ENCODE results near the gene RAD51B.

DNA sequence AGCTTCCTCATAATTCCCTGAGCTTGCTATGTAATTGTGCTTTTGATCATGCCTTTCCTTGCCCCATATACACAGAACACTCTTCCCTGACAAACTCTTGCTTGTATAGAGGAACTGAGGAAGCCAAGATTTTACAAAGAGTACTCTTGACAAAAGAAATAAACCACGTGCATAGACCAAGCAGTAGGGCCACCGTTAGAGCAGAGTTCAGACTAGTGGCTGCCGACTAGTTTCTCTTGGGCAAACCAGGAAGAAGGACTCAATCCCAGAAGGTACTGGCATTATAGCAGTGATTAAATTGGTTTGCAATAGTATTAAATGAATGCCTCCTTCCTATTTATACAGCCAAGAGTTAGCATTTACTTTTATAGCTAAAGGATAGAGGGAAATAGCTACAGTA is 146.1 kb downstream of the RAD51B start:
- TF ChIP-seq, protein P1, sequence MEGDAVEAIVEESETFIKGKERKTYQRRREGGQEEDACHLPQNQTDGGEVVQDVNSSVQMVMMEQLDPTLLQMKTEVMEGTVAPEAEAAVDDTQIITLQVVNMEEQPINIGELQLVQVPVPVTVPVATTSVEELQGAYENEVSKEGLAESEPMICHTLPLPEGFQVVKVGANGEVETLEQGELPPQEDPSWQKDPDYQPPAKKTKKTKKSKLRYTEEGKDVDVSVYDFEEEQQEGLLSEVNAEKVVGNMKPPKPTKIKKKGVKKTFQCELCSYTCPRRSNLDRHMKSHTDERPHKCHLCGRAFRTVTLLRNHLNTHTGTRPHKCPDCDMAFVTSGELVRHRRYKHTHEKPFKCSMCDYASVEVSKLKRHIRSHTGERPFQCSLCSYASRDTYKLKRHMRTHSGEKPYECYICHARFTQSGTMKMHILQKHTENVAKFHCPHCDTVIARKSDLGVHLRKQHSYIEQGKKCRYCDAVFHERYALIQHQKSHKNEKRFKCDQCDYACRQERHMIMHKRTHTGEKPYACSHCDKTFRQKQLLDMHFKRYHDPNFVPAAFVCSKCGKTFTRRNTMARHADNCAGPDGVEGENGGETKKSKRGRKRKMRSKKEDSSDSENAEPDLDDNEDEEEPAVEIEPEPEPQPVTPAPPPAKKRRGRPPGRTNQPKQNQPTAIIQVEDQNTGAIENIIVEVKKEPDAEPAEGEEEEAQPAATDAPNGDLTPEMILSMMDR (optimal IDR thresholded peaks at IDR 0.05 in 1 of 3, IDR thresholded peaks at IDR 0.05 in 1 of 3, conservative IDR thresholded peaks at IDR 0.05 in 1 of 3; ENCODE audit: extremely low read depth in 1 of 3, insufficient read depth in 2 of 3, low read length in 3 of 3): no peak
- TF ChIP-seq EZH2 (IDR thresholded peaks at IDR 0.05; ENCODE audit: low read length): no peak

Data from keratinocyte (primary cell).